Mesenchymal stem cell (in vitro differentiated cells and primary cell): ENCODE data around the gene CYB5R3.

Experiments used
- DNase-seq: peaks from one replicate; pipeline ENCODE4 v3.0.0-alpha.2; 2013
- H2AFZ ChIP-seq: one replicate; pipeline ENCODE4 v1.6.1; 2013; ENCODE audit warnings: low read depth, mild to moderate bottlenecking, control low read depth, inconsistent platforms, low read length, moderate library complexity
- H2AK5ac ChIP-seq: 2 replicates; pipeline ENCODE4 v1.6.1; 2013; ENCODE audit warnings: low read length, moderate library complexity, mild to moderate bottlenecking, inconsistent platforms; ENCODE audit not compliant: severe bottlenecking
- H2BK120ac ChIP-seq: one replicate; pipeline ENCODE4 v1.6.1; 2013; ENCODE audit warnings: low read depth, mild to moderate bottlenecking, inconsistent platforms, low read length, moderate library complexity
- H2BK12ac ChIP-seq, 2 experiments: one replicate each; pipeline ENCODE4 v1.6.1; 2013; ENCODE audit warnings: inconsistent platforms in 2 of 2, low read length in 2 of 2, mild to moderate bottlenecking in 2 of 2, moderate library complexity in 2 of 2, control low read depth in 1 of 2
- H2BK15ac ChIP-seq: one replicate; pipeline ENCODE4 v1.6.1; 2013; ENCODE audit warnings: mild to moderate bottlenecking, low read depth, inconsistent platforms; ENCODE audit not compliant: poor library complexity, severe bottlenecking
- H2BK5ac ChIP-seq: 2 replicates; pipeline ENCODE4 v1.6.1; 2013; ENCODE audit warnings: low read depth, mild to moderate bottlenecking, low read length, control low read depth, inconsistent platforms; ENCODE audit not compliant: poor library complexity, severe bottlenecking
- H3K14ac ChIP-seq, 2 experiments: one replicate each; pipeline ENCODE4 v1.6.1; 2013; ENCODE audit warnings: inconsistent platforms in 2 of 2, low read length in 2 of 2, control low read depth in 1 of 2, mild to moderate bottlenecking in 1 of 2, moderate library complexity in 1 of 2
- H3K18ac ChIP-seq, 2 experiments: one replicate each; pipeline ENCODE4 v1.6.1; 2013; ENCODE audit warnings: inconsistent platforms in 2 of 2, low read length in 2 of 2, control low read depth in 1 of 2, low read depth in 1 of 2, mild to moderate bottlenecking in 1 of 2
- H3K23ac ChIP-seq, 2 experiments: one replicate each; pipeline ENCODE4 v1.6.1; 2013; ENCODE audit warnings: inconsistent platforms in 2 of 2, low read length in 2 of 2, mild to moderate bottlenecking in 2 of 2, moderate library complexity in 2 of 2, control low read depth in 1 of 2
- H3K27ac ChIP-seq: 2 replicates; pipeline ENCODE4 v1.5.1; 2013; ENCODE audit warnings: mild to moderate bottlenecking, moderate library complexity, low read length, control low read depth, inconsistent platforms; ENCODE audit not compliant: poor library complexity, severe bottlenecking
- H3K27me3 ChIP-seq, 2 experiments: 2 replicates each; pipeline versions ENCODE4 v1.6.1 to v1.7.0; 2013; ENCODE audit warnings: low read length in 2 of 2, mild to moderate bottlenecking in 2 of 2, moderate library complexity in 2 of 2, control low read depth in 1 of 2, inconsistent platforms in 1 of 2; ENCODE audit not compliant: control insufficient read depth in 1 of 2, insufficient read depth in 1 of 2
- H3K36me3 ChIP-seq, 2 experiments: 2 replicates each; pipeline versions ENCODE4 v1.6.1 to v1.7.0; 2013; ENCODE audit warnings: low read length in 2 of 2, control low read depth in 1 of 2, inconsistent platforms in 1 of 2, low read depth in 1 of 2, mild to moderate bottlenecking in 1 of 2; ENCODE audit not compliant: insufficient read depth in 2 of 2, control insufficient read depth in 1 of 2
- H3K4ac ChIP-seq, 2 experiments: one replicate each; pipeline ENCODE4 v1.6.1; 2013; ENCODE audit warnings: inconsistent platforms in 2 of 2, low read length in 2 of 2, mild to moderate bottlenecking in 2 of 2, moderate library complexity in 2 of 2, control low read depth in 1 of 2, low read depth in 1 of 2
- H3K4me1 ChIP-seq: 2 replicates; pipeline ENCODE4 v1.6.1; 2013; ENCODE audit warnings: low read depth, low read length, control low read depth; ENCODE audit not compliant: control insufficient read depth, insufficient read depth
- H3K4me2 ChIP-seq: 2 replicates; pipeline ENCODE4 v1.6.1; 2013; ENCODE audit warnings: low read length, mild to moderate bottlenecking, inconsistent platforms; ENCODE audit not compliant: poor library complexity, severe bottlenecking
- H3K4me3 ChIP-seq, 2 experiments: 2 replicates each; pipeline versions ENCODE4 v1.5.1 to v1.7.0; 2013; ENCODE audit warnings: low read length in 2 of 2, mild to moderate bottlenecking in 2 of 2, control low read depth in 1 of 2, low read depth in 1 of 2; ENCODE audit not compliant: insufficient read depth in 1 of 2
- H3K79me1 ChIP-seq: replicated peaks from 2 replicates; pipeline ENCODE4 v1.6.1; 2013; ENCODE audit warnings: mild to moderate bottlenecking, control low read depth, low read length, inconsistent platforms; ENCODE audit not compliant: poor library complexity, severe bottlenecking
- H3K9ac ChIP-seq: 2 replicates; pipeline ENCODE4 v1.7.0; 2013; ENCODE audit warnings: mild to moderate bottlenecking, low read length, moderate library complexity
- H3K9me3 ChIP-seq: 2 replicates; pipeline ENCODE4 v1.7.0; 2013; ENCODE audit warnings: mild to moderate bottlenecking, low read length; ENCODE audit not compliant: control insufficient read depth
- H4K8ac ChIP-seq: one replicate; pipeline ENCODE4 v1.6.1; 2013; ENCODE audit warnings: inconsistent platforms, mild to moderate bottlenecking, low read length, moderate library complexity
- H4K91ac ChIP-seq: one replicate; pipeline ENCODE4 v1.6.1; 2013; ENCODE audit warnings: mild to moderate bottlenecking, low read length, inconsistent platforms
- WGBS: methylation state at CpG from one replicate; pipeline ENCODE4 v1.1.7; 2013; ENCODE audit warnings: mixed read lengths; 5-methylcytosine and 5-hydroxymethylcytosine counted together

The CYB5R3 gene

GRCh38 chr22:42661985-42662831 lies 13.0 kb upstream of the CYB5R3 start:
- Histone ChIP-seq H3K27me3 (no peaks in the 10 kb centered on the region), H2BK15ac (peak overlapping the region; percentile 75), H3K36me3 (no peaks in the 10 kb centered on the region), H2BK120ac (peak overlapping the region; percentile 59), H3K14ac (no peak overlapping the region), H3K18ac (peak overlapping the region; percentile 1 to 79), H2AFZ (peak overlapping the region; percentile 33), H3K4ac (peak overlapping the region in 1 of 2 experiments; percentile 7), H2AK5ac (no peak overlapping the region), H4K91ac (peak overlapping the region; percentile 63), H3K27ac (no peak overlapping the region), H3K4me3 (peak overlapping the region; percentile 51 to 75), H3K23ac (no peak overlapping the region), H3K9ac (peak overlapping the region; percentile 78), H2BK12ac (peak overlapping the region; percentile 46 to 61), H3K9me3 (no peaks in the 10 kb centered on the region), H4K8ac (peak overlapping the region; percentile 66), H3K4me1 (peaks cover 11% of the 10 kb centered on the region), H3K4me2 (peak overlapping the region; percentile 84), H2BK5ac (no peak overlapping the region), H3K79me1 (no peaks in the 10 kb centered on the region)
- peak; percentile 67 for DNase-seq
- 4% methylated on average over 52 of the region's 68 CpGs for WGBS

DNA sequence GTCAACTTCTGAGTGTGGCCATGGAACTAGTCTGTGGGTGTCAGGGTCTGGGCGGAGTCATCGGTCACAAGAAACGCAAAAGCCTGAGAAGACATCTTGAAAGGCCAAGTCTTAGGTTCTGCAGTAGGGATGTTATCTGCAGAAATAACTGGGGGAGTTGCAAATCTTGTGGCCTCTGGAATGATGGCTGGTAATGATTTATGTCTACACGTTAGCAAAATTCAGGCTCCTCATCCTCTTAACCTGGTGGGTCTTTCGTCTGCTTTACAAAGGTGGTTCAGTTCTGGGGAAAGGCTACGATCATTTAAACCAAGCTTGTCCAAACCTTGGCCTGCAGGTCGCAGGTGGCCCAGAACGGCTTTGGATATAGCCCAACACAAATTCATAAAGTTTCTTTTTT lies 7.4 kb upstream of the CYB5R3 start:
- Histone ChIP-seq H3K4ac (peak overlapping the region in 1 of 2 experiments; percentile 26), H3K27ac (no peak overlapping the region), H2AFZ (no peak overlapping the region), H3K18ac (no peak overlapping the region), H3K9me3 (no peaks in the 10 kb centered on the region), H3K4me2 (no peak overlapping the region), H3K79me1 (no peaks in the 10 kb centered on the region), H3K36me3 (no peaks in the 10 kb centered on the region), H3K4me1 (peaks cover 5% of the 10 kb centered on the region), H3K4me3 (no peak overlapping the region), H2BK5ac (no peak overlapping the region), H4K91ac (no peak overlapping the region), H4K8ac (no peak overlapping the region), H3K23ac (no peak overlapping the region), H3K14ac (no peak overlapping the region), H2BK120ac (no peak overlapping the region), H2BK12ac (no peak overlapping the region), H2BK15ac (no peak overlapping the region), H3K9ac (no peak overlapping the region), H2AK5ac (no peak overlapping the region), H3K27me3 (no peaks in the 10 kb centered on the region)
- WGBS = 97% methylated on average over 6 of the region's 8 CpGs
- no peak for DNase-seq

- Histone ChIP-seq H4K8ac (no peak overlapping the region), H3K14ac (no peak overlapping the region), H3K4me3 (no peak overlapping the region), H3K9me3 (no peaks in the 10 kb centered on the region), H2BK12ac (no peak overlapping the region), H3K18ac (no peak overlapping the region), H3K4me2 (no peak overlapping the region), H3K4me1 (peaks cover 11% of the 10 kb centered on the region), H2BK5ac (no peak overlapping the region), H2BK15ac (no peak overlapping the region), H3K23ac (no peak overlapping the region), H4K91ac (no peak overlapping the region), H3K36me3 (no peaks in the 10 kb centered on the region), H2BK120ac (no peak overlapping the region), H2AK5ac (no peak overlapping the region), H3K9ac (no peak overlapping the region), H3K79me1 (no peaks in the 10 kb centered on the region), H3K4ac (no peak overlapping the region), H3K27me3 (no peaks in the 10 kb centered on the region), H2AFZ (no peak overlapping the region), H3K27ac (no peak overlapping the region)
- no peak for DNase-seq
- 62% methylated on average over 9 of the region's 9 CpGs for WGBS
These were observed 6.5 kb upstream of the CYB5R3 start for GRCh38 chr22:42655693-42656092.

GRCh38 chr22:42654436-42655073 lies 5.4 kb upstream of the CYB5R3 start:
- no peak for DNase-seq
- Histone ChIP-seq H3K27me3 (no peaks in the 10 kb centered on the region), H3K27ac (no peak overlapping the region), H2AFZ (no peak overlapping the region), H2AK5ac (no peak overlapping the region), H3K4me3 (no peak overlapping the region), H3K4me1 (peaks cover 14% of the 10 kb centered on the region), H3K4me2 (no peak overlapping the region), H2BK15ac (no peak overlapping the region), H3K23ac (no peak overlapping the region), H2BK120ac (no peak overlapping the region), H3K18ac (no peak overlapping the region), H3K14ac (no peak overlapping the region), H3K9me3 (no peaks in the 10 kb centered on the region), H4K8ac (no peak overlapping the region), H3K36me3 (no peaks in the 10 kb centered on the region), H2BK12ac (no peak overlapping the region), H4K91ac (no peak overlapping the region), H2BK5ac (no peak overlapping the region), H3K9ac (peak overlapping the region; percentile 17), H3K4ac (no peak overlapping the region), H3K79me1 (no peaks in the 10 kb centered on the region)
- WGBS = 94% methylated on average over 6 of the region's 7 CpGs
